GM18907 (cell line): ENCODE results near the gene PTDSS2.
"Not testable (repeated sequence)": the region's sequence is repeated elsewhere in the genome, so short reads cannot be mapped to it uniquely, and the experiment has no call there.

Experiments used
- ATAC-seq: cut with Tn5 transposase; IDR thresholded peaks from one replicate; pipeline ENCODE4 v1.9.1; 2021; ENCODE audit warnings: mild to moderate bottlenecking, moderate library complexity; ENCODE audit not compliant: unreplicated experiment

PTDSS2 gene

GRCh38 chr11:429931-430456 lies 20.1 kb upstream of the PTDSS2 start:
- ATAC-seq: no peak

DNA sequence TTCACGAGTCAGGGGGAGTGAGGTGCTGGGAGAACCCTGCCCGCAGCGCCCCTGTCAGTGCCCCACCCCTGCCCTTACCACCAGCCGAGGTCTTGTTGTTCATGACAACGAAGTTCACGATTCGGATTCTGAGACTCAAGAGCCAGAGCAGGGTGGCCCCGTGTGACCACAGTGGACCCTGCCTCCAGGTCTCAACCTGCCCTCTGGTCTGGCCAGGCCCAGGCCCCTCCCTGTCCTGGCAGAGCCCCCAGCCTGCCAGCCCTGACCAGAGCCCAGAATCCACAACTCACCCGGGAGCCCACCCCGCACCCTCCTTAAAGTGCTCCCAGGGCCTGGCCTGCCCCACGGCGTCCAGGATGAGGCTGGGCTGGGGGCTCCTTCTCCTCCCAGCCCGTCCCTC lies 18.2 kb upstream of the PTDSS2 start:
- no peak for ATAC-seq

DNA sequence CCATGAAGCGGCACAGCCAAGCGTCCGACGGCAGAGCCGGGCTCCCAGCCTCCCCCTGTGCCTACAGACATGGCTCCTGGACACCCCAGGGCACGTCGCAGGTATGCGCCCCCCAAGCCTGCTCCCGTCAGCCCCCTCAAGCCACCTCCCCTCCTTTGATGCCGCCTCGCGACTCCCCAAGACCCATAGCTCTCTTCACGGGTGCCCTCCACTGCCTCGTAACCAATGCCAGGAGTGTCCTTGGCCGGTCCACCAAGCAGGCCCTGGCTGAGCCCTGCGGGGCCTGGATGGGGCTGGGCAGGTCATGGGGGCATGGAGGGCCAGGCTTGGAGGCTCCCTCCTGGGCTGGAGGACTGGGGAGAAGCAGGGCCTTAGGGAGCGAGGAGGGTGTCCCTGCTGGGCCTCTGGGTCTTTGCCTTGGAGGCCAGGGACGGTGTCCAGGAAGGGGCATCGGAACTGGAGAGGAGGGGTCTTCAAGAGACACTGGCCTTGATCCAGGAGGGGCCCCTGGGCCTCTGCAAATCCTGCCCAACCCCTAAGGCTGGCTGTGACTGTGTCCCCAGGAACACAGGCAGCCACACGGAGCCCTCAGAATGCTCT lies 17.5 kb upstream of the PTDSS2 start:
- ATAC-seq: no peak

DNA sequence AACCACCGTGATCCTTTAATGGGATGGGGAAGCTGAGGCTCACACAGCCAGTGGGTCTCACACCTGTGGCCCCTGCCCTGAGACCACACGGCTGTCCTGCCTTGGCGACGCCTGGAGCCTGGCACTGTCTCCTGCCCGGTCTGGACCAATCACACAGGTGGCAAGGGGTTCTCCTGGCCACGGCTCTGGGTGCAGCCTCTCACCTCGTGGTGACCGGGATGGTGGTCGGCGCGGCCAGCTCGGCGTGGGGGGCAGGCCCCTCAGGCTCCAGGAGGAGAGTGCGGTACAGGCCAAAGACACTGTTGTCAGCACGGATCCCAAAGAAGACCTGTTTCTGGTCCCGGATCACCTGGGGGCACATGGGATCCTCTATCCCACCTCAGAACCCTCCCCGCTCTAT lies 17.0 kb upstream of the PTDSS2 start:
- no peak for ATAC-seq

GRCh38 chr11:433641-434040 lies 16.4 kb upstream of the PTDSS2 start:
- no peak for ATAC-seq

DNA sequence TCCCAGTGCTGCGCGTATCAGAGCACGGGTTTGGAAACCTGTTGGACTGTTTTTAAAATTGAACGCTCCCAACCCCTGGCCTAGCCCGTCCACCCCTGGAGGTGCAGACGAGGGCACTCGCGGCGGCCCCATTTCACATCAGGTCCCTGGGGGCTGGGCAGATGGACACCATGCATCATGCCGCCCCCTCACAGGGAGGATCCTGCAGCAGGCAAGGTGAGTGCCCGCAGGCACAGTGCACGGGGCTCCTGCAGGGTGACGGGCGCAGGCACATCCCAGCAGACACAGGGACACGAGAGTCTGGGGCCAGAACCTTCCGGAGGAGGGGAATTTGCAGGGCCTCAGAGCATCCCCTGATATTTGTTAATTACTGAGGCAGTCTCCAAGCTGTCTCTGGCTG lies 15.6 kb upstream of the PTDSS2 start:
- ATAC-seq: no peak

- ATAC-seq: not testable (repeated sequence)
Measured at GRCh38 chr11:434999-435740, 14.9 kb upstream of the PTDSS2 start.

GRCh38 chr11:437228-437870 lies 12.7 kb upstream of the PTDSS2 start:
- no peak for ATAC-seq

GRCh38 chr11:438101-438844 lies 11.8 kb upstream of the PTDSS2 start:
- ATAC-seq: no peak

DNA sequence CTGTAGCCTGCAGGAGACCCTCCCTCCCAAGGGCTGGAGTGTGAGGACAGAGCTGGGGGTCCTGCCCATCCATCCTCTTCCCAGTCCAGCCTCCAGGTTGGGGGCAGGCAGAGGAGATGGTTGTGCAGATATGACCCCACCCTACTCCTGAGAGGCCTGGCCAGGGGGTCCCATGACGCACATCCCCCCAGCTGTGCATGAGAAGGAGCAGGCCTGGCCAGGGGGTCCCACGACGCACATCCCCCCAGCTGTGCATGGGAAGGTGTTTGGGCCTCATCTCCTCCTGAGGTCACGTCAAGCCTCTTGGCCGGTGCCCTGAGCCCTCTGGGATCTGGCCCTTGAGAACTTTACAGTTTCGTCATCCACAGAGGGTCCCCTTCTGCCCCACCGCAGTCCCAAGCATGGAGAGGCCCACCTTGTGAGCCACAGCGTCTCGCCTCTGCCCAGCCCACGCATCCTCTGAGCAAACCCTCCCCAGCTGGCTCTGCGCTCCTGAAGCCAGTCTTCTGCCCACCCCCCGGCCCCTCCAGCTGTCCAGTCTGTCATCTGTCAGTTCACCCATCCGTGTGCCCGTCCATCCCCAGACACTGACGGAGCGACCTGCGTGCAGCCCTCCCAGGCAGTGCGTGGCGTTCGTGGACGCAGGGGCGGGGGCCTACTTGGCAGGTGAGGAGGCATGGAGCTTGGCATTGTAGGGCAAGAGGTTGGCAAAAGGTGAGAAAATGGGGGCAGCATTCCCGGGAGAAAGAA lies 10.6 kb upstream of the PTDSS2 start:
- no peak for ATAC-seq

GRCh38 chr11:440065-441042 lies 9.7 kb upstream of the PTDSS2 start:
- no peak for ATAC-seq

GRCh38 chr11:441043-441417 lies 9.0 kb upstream of the PTDSS2 start:
- ATAC-seq: no peak

DNA sequence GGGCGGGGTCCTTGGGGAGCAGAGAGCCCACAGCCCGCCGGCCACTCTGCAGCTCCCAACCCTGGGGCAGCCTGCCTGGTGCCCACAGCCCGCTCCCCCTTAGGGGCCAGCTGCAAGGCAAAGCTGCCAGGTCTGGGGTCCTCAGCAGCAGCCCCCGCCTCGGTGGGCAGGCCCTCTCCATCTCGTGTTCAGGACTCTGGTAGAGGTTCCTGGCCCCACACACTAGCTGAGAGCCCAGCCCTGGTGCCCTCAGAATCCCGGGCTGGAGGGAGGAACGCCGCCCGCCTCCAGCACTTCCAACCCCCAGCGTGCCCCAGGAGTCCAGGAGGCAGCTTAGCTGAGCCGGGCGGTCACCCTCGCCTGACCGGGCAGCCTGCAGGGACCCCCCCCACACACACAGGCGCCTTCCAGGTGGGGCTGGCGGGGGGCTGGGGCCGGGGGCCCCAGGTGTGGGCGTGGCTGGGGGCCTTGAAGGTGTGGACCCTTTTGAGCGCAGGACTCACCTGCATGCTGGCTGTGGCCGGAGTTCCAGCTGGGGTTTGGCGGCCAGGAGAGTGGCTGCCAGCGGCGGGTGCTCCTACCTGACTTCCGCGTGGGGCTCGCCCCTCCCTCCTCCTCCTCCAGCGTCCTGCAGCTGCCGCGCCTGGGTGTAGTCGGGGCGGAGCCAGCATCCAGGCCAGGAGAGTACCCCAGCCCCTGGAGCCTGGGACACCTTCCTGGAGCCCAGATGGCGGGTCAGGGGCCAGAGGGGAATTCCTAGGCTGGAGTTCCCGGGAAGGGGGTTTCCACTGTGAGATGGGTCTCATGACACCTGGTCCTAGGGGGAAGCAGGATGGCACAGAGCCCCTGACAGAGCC lies 8.4 kb upstream of the PTDSS2 start, which contains the start of gene ANO9:
ANO9 (minus strand) TSS at position 594 of the 857 bp plus-strand sequence; CDS start at position 509, 85 bp downstream.
- ATAC-seq: no peak

- no peak for ATAC-seq
Measured at GRCh38 chr11:442611-443081, 7.4 kb upstream of the PTDSS2 start.

DNA sequence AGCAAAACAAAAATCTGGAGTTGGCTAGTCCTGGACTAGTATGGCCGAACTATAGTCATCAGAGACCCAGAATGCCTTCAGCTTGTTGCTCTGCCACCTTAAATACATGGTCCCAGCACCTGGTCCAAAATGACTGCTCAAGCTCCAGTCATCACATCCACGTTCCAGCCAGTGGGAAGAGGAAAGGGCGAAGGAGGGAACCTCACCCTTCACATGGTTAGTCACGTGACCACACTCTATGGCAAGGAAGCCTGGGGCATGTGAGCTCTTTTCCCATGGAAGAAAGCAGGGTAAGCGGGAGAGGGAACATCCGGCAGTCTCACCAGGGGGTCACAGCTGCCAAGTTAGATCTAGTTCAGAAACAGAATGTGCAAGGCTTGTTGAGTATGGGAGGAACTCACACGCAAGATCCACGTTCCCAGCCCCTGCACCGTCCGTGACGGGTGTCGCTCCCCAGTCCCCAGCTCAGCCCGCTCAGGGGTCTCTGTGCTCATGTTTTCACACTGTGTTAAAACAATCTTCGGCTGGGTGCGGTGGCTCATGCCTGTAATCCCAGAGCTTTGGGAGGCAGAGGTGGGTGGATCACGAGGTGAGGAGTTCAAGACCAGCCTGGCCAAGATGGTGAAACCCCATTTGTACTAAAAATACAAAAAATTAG lies 6.4 kb upstream of the PTDSS2 start:
- no peak for ATAC-seq

- ATAC-seq: no peak
Measured at GRCh38 chr11:444396-445144, 5.5 kb upstream of the PTDSS2 start.
